ENCODE measurements around the gene FNDC3B.
A peak's percentile ranks its signal among the peaks of the same experiment; 100 is the strongest.

The FNDC3B gene

DNA sequence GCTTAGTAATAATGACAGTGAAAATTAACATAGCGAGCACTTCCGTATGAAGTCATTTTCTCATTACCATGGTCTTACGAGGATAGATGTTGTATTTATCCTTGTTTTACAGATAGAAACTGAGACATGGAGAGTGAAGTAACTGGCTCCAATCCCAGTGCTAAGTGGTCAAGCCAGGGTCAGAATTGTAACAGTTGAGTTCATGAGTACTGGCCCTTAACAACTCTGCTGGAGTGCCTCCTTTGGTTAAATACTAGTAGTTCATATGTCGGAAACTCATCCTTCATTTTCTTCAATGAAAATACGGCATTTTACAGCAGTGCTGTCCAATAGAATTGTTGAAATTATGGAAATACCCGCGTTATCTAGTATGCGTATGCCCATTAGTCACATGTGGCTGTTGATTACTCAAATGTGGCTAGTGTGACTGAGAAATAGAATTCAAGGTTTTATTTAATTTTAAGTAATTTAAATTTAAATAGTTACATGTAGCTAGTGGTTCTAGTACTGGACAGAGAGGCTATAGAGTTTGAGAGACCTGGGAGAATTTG is 32.5 kb downstream of the FNDC3B start:
- no peak overlapping the region for H3K4me3 ChIP-seq (ENCODE audit: low read depth in 1 of 5, low read length in 5 of 5)
- H3K4me1 ChIP-seq (ENCODE audit: control insufficient read depth in 5 of 5, insufficient read depth in 5 of 5, low read length in 5 of 5): peaks cover 3 to 60% (median 46%) of the 10 kb centered on the region in 5 donors
- no peaks in the 10 kb centered on the region for H3K27me3 ChIP-seq (ENCODE audit: control insufficient read depth in 5 of 5, insufficient read depth in 4 of 5, low read length in 5 of 5)
- peaks cover 0 to 10% (median 3%) of the 10 kb centered on the region in 5 donors for H3K36me3 ChIP-seq (ENCODE audit: control insufficient read depth in 5 of 5, insufficient read depth in 5 of 5, low read length in 5 of 5)
- no peak overlapping the region for H3K9ac ChIP-seq (ENCODE audit: low read length in 5 of 5)
- no peaks in the 10 kb centered on the region for H3K9me3 ChIP-seq (ENCODE audit: control insufficient read depth in 5 of 5, low read length in 5 of 5)
- no peak overlapping the region for H3K27ac ChIP-seq (ENCODE audit: low read depth, low read length)

DNA sequence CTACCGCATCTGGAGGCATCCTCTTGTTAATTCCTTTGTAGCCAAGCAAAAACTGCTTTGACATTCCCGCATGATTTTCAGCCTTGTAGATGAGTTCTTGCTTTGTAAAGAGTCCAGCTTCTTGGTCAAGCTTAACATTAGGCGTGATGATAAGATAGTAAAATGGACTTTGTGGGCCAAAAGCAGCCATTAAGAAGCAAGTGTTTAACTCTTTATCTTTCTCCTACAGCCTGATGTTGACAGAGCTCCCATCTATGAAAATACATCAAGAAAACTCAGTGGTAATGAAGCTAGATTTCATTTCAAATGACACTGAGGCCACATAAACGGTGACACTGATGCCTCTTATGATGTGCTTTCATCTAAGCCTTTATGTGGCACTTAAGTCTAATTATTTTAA is 33.2 kb downstream of the FNDC3B start:
- Histone ChIP-seq H3K4me1 (ENCODE audit: control insufficient read depth in 5 of 5, insufficient read depth in 5 of 5, low read length in 5 of 5) (peaks cover 3 to 56% (median 45%) of the 10 kb centered on the region in 5 donors), H3K27me3 (ENCODE audit: control insufficient read depth in 5 of 5, insufficient read depth in 4 of 5, low read length in 5 of 5) (no peaks in the 10 kb centered on the region), H3K36me3 (ENCODE audit: control insufficient read depth in 5 of 5, insufficient read depth in 5 of 5, low read length in 5 of 5) (peaks cover 0 to 10% (median 3%) of the 10 kb centered on the region in 5 donors), H3K4me3 (ENCODE audit: low read depth in 1 of 5, low read length in 5 of 5) (no peak overlapping the region), H3K9ac (ENCODE audit: low read length in 5 of 5) (no peak overlapping the region), H3K27ac (ENCODE audit: low read depth, low read length) (no peak overlapping the region), H3K9me3 (ENCODE audit: control insufficient read depth in 5 of 5, low read length in 5 of 5) (no peaks in the 10 kb centered on the region)

DNA sequence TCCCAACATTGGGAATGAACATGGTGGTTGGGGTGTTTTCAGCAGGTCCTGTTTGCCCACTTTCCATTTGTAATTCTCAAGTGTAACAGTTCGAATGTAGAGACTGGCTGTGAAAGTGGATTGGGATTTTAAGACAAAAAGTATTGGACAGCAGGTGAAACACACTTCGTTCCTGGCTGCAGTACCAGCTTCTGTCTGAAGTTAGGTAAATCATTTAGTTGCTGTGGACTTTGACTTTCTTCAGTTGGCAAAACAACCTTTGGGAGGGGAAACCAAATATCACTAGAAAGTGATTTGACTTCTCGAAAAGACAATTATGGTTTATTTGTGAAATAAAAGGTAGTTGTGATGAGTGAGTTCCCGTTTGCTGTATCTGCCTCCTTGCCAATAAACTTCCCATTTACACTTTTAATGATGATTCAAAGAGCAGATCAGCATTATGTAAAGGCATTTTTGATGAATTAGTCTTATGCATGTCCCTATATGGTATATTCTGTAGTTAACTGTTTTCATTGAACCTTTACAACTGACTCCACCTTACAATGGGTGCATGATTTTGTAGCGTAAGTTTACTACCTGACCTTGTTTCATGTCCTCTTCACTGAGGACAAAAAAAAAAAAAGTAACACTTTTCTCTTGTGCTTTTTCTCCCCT is 34.0 kb downstream of the FNDC3B start:
- Histone ChIP-seq H3K36me3 (ENCODE audit: control insufficient read depth in 5 of 5, insufficient read depth in 5 of 5, low read length in 5 of 5) (peaks cover 0 to 10% (median 3%) of the 10 kb centered on the region in 5 donors), H3K27me3 (ENCODE audit: control insufficient read depth in 5 of 5, insufficient read depth in 4 of 5, low read length in 5 of 5) (no peaks in the 10 kb centered on the region), H3K9me3 (ENCODE audit: control insufficient read depth in 5 of 5, low read length in 5 of 5) (no peaks in the 10 kb centered on the region), H3K9ac (ENCODE audit: low read length in 5 of 5) (no peak overlapping the region), H3K4me1 (ENCODE audit: control insufficient read depth in 5 of 5, insufficient read depth in 5 of 5, low read length in 5 of 5) (peaks cover 3 to 53% (median 42%) of the 10 kb centered on the region in 5 donors), H3K27ac (ENCODE audit: low read depth, low read length) (peak overlapping the region; percentile 83), H3K4me3 (ENCODE audit: low read depth in 1 of 5, low read length in 5 of 5) (no peak overlapping the region)

DNA sequence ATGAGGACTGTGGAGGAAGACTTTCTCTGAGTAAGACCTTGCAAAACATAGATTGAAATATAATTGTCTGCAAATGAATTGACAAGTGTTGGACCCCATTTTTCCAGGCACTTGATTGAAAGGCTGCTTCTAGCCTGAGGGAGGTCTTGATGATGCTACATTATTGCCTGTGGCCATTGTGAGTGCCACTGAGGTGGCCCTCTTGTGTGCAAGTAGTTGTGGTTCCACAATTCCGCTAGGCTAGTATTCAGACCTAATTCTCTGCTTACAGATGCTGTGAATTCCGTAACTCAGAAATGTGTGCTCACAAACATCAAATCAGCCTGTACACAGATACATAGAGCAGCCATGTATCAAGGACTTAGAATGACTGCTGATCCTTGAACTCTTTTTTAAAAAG is 34.7 kb downstream of the FNDC3B start:
- H3K4me3 ChIP-seq (ENCODE audit: low read depth in 1 of 5, low read length in 5 of 5): peak overlapping the region in 1 of 5 donors; percentile 1
- peak overlapping the region in 1 of 5 donors; percentile 16 for H3K9ac ChIP-seq (ENCODE audit: low read length in 5 of 5)
- peaks cover 3 to 47% (median 38%) of the 10 kb centered on the region in 5 donors for H3K4me1 ChIP-seq (ENCODE audit: control insufficient read depth in 5 of 5, insufficient read depth in 5 of 5, low read length in 5 of 5)
- H3K27ac ChIP-seq (ENCODE audit: low read depth, low read length): peak overlapping the region; percentile 83
- H3K36me3 ChIP-seq (ENCODE audit: control insufficient read depth in 5 of 5, insufficient read depth in 5 of 5, low read length in 5 of 5): peaks cover 0 to 10% (median 4%) of the 10 kb centered on the region in 5 donors
- H3K27me3 ChIP-seq (ENCODE audit: control insufficient read depth in 5 of 5, insufficient read depth in 4 of 5, low read length in 5 of 5): no peaks in the 10 kb centered on the region
- no peaks in the 10 kb centered on the region for H3K9me3 ChIP-seq (ENCODE audit: control insufficient read depth in 5 of 5, low read length in 5 of 5)

DNA sequence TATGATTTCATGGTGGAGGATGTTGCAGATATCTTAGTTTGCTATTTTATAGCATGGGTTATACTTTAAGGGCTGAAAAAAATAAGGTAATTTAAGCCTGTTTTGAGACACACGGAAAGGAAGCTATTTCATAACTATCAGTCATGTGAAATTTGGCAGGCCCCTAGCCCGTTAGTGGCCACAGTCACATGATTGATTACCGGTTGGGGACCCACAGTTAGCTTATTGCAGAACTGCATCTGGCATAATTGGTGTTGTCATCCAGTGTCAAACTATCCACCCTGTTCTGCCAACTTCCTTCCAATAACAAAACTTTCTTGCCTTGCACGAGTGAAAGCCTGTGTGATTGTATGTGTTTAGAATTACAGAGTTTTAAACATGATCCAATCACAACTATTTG is 35.2 kb downstream of the FNDC3B start:
- H3K27me3 ChIP-seq (ENCODE audit: control insufficient read depth in 5 of 5, insufficient read depth in 4 of 5, low read length in 5 of 5): no peaks in the 10 kb centered on the region
- H3K4me3 ChIP-seq (ENCODE audit: low read depth in 1 of 5, low read length in 5 of 5): no peak overlapping the region
- H3K27ac ChIP-seq (ENCODE audit: low read depth, low read length): peak overlapping the region; percentile 83
- peaks cover 0 to 10% (median 4%) of the 10 kb centered on the region in 5 donors for H3K36me3 ChIP-seq (ENCODE audit: control insufficient read depth in 5 of 5, insufficient read depth in 5 of 5, low read length in 5 of 5)
- peak overlapping the region in 1 of 5 donors; percentile 16 for H3K9ac ChIP-seq (ENCODE audit: low read length in 5 of 5)
- peaks cover 3 to 46% (median 38%) of the 10 kb centered on the region in 5 donors for H3K4me1 ChIP-seq (ENCODE audit: control insufficient read depth in 5 of 5, insufficient read depth in 5 of 5, low read length in 5 of 5)
- no peaks in the 10 kb centered on the region for H3K9me3 ChIP-seq (ENCODE audit: control insufficient read depth in 5 of 5, low read length in 5 of 5)

DNA sequence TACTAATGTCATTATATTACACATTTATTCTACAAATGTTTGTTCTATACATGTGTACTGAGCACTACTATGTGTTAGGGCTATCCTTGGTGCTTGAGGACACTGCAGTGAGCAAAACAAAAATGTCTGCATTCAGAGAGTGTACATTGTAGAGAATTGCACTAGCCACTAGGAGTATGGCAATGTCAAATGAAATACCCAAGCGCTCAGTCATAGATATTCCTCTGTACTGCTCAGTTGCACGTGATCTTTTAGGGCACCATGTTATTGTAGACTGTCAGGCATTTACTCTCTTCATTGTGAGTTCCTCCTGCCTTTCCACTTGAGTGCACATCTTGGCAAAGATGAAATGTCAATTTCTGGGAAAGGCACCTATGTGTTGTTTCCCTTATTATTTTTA is 36.8 kb downstream of the FNDC3B start:
- Histone ChIP-seq H3K9me3 (ENCODE audit: control insufficient read depth in 5 of 5, low read length in 5 of 5) (no peaks in the 10 kb centered on the region), H3K9ac (ENCODE audit: low read length in 5 of 5) (no peak overlapping the region), H3K27me3 (ENCODE audit: control insufficient read depth in 5 of 5, insufficient read depth in 4 of 5, low read length in 5 of 5) (no peaks in the 10 kb centered on the region), H3K27ac (ENCODE audit: low read depth, low read length) (peak overlapping the region; percentile 1), H3K4me1 (ENCODE audit: control insufficient read depth in 5 of 5, insufficient read depth in 5 of 5, low read length in 5 of 5) (peaks cover 3 to 34% (median 33%) of the 10 kb centered on the region in 5 donors), H3K36me3 (ENCODE audit: control insufficient read depth in 5 of 5, insufficient read depth in 5 of 5, low read length in 5 of 5) (peaks cover 3 to 14% (median 4%) of the 10 kb centered on the region in 5 donors), H3K4me3 (ENCODE audit: low read depth in 1 of 5, low read length in 5 of 5) (no peak overlapping the region)

DNA sequence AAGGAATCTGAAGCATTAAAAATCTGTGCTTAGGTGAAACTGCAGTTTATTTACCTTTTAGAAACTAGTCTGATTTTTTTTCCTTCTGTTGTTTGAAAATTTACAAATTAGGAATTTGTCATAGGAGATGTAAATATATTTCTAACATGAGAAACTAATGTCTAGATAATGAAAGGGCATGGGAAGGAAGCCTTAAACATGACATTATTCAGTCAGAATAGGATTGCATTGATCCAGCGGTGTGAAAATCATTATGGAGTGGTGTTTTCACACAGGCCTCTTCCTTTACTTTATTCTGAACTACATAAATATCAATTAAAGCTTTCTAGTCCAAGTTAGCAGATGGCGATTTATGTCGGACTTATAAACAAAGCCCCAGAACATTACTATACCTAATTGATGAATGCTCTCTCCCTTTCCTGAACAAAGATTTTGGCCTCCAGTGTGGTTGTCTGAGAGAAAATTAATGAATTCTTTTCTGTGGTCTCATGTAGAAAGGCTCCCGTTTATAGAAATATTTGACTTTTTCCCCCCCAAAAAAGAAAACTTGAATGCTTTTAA is 37.9 kb downstream of the FNDC3B start:
- Histone ChIP-seq H3K27me3 (ENCODE audit: control insufficient read depth in 5 of 5, insufficient read depth in 4 of 5, low read length in 5 of 5) (no peaks in the 10 kb centered on the region), H3K27ac (ENCODE audit: low read depth, low read length) (no peak overlapping the region), H3K9me3 (ENCODE audit: control insufficient read depth in 5 of 5, low read length in 5 of 5) (no peaks in the 10 kb centered on the region), H3K9ac (ENCODE audit: low read length in 5 of 5) (peak overlapping the region in 1 of 5 donors; percentile 24), H3K4me1 (ENCODE audit: control insufficient read depth in 5 of 5, insufficient read depth in 5 of 5, low read length in 5 of 5) (peaks cover 3 to 40% (median 32%) of the 10 kb centered on the region in 5 donors), H3K4me3 (ENCODE audit: low read depth in 1 of 5, low read length in 5 of 5) (no peak overlapping the region), H3K36me3 (ENCODE audit: control insufficient read depth in 5 of 5, insufficient read depth in 5 of 5, low read length in 5 of 5) (peaks cover 3 to 14% (median 4%) of the 10 kb centered on the region in 5 donors)

DNA sequence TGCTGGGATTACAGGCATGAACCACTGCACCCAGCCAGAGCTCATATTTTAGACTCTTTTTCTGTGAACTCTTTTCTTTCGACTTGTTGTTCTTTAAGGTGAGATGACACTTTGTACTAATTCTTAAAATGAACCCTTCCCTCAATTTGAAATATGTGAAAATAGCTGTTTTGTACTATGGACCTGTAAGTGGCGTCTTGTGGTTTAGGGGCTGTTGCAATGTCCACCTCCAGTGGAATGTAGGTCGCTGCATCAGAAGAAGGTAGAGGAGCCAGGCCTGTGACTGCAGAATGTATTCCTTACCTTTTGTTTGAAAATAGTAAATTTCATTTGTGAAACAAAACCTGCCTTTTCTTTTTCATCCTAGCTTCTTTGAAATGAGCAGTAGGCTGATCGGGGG is 38.9 kb downstream of the FNDC3B start:
- Histone ChIP-seq H3K36me3 (ENCODE audit: control insufficient read depth in 5 of 5, insufficient read depth in 5 of 5, low read length in 5 of 5) (peaks cover 0 to 11% (median 6%) of the 10 kb centered on the region in 5 donors), H3K27me3 (ENCODE audit: control insufficient read depth in 5 of 5, insufficient read depth in 4 of 5, low read length in 5 of 5) (no peaks in the 10 kb centered on the region), H3K27ac (ENCODE audit: low read depth, low read length) (no peak overlapping the region), H3K9me3 (ENCODE audit: control insufficient read depth in 5 of 5, low read length in 5 of 5) (no peaks in the 10 kb centered on the region), H3K9ac (ENCODE audit: low read length in 5 of 5) (no peak overlapping the region), H3K4me3 (ENCODE audit: low read depth in 1 of 5, low read length in 5 of 5) (no peak overlapping the region), H3K4me1 (ENCODE audit: control insufficient read depth in 5 of 5, insufficient read depth in 5 of 5, low read length in 5 of 5) (peaks cover 3 to 49% (median 39%) of the 10 kb centered on the region in 5 donors)

DNA sequence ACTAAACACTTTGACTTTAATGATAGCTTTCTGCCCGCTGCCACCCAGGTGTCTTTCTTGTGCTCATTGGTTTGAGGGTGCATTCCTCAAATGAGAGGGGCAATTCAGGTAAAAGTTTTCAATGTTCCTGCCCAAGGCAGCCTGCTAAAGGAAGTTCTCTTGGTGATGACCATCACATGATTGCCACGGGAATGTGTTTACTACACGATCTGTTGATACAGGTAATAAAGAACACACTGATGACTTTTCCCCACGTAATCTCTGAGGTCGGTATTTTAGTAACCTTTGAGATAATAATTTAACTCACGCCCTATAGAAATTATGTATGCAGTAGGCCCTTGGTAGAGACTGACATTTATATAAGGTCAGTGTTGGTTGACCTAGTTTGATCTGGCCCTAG is 39.3 kb downstream of the FNDC3B start:
- Histone ChIP-seq H3K4me3 (ENCODE audit: low read depth in 1 of 5, low read length in 5 of 5) (no peak overlapping the region), H3K9ac (ENCODE audit: low read length in 5 of 5) (no peak overlapping the region), H3K9me3 (ENCODE audit: control insufficient read depth in 5 of 5, low read length in 5 of 5) (no peaks in the 10 kb centered on the region), H3K4me1 (ENCODE audit: control insufficient read depth in 5 of 5, insufficient read depth in 5 of 5, low read length in 5 of 5) (peaks cover 3 to 52% (median 35%) of the 10 kb centered on the region in 5 donors), H3K36me3 (ENCODE audit: control insufficient read depth in 5 of 5, insufficient read depth in 5 of 5, low read length in 5 of 5) (peaks cover 0 to 9% (median 7%) of the 10 kb centered on the region in 5 donors), H3K27ac (ENCODE audit: low read depth, low read length) (no peak overlapping the region), H3K27me3 (ENCODE audit: control insufficient read depth in 5 of 5, insufficient read depth in 4 of 5, low read length in 5 of 5) (no peaks in the 10 kb centered on the region)

DNA sequence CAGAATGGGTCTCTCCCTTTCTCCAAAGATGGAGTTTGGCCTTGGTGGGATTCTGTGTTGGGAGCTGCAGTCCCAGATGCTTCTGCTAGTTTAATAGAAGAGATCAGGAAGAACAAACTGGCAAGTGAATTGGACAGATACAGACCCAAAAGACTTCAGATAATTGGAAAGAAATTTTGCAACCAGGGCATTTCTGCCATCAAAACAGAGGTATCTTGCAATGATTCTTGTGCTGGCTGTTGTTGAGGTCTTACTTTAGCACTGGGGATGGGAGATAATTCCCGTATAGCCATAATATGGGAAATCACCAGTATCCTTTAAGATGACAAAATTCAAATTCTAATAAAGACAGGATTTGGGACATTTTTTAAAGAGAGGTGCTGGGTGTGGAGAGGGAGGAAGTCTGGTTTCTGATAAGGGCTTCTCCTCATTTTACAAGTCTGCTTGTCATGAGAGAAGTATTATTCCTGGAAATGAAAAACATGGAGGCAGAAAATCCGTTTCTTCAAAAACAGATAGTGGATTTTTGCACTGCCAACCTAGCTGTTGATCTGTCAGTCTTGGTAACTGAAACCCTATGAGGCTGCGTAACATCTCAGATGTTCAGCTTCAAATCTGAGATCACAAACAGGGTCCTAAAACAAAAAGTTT is 40.1 kb downstream of the FNDC3B start:
- H3K27ac ChIP-seq (ENCODE audit: low read depth, low read length): peak overlapping the region; percentile 6

More for the DNA sequence above, 40.1 kb downstream of the FNDC3B start:
- Histone ChIP-seq H3K27me3 (ENCODE audit: control insufficient read depth in 5 of 5, insufficient read depth in 4 of 5, low read length in 5 of 5) (no peaks in the 10 kb centered on the region), H3K4me3 (ENCODE audit: low read depth in 1 of 5, low read length in 5 of 5) (no peak overlapping the region), H3K9me3 (ENCODE audit: control insufficient read depth in 5 of 5, low read length in 5 of 5) (no peaks in the 10 kb centered on the region), H3K36me3 (ENCODE audit: control insufficient read depth in 5 of 5, insufficient read depth in 5 of 5, low read length in 5 of 5) (peaks cover 0 to 9% (median 7%) of the 10 kb centered on the region in 5 donors), H3K9ac (ENCODE audit: low read length in 5 of 5) (no peak overlapping the region), H3K4me1 (ENCODE audit: control insufficient read depth in 5 of 5, insufficient read depth in 5 of 5, low read length in 5 of 5) (peaks cover 3 to 45% (median 28%) of the 10 kb centered on the region in 5 donors)
